H54 (cell line): ENCODE measurements around the gene ALB.

ENCODE experiments used
- DNase-seq: peaks from one replicate; pipeline ENCODE4 v3.0.0; 2011; ENCODE audit warnings: low spot score, mixed read lengths; ENCODE audit not compliant: insufficient read length
- FAIRE-seq: peaks from 3 replicates; lab custom pipeline; 2011; peaks lifted over from hg19 to GRCh38; lab: Jason Lieb, UNC
- POLR2A ChIP-seq: IDR thresholded peaks from 2 replicates; pipeline ENCODE4 v1.6.1; 2011; ENCODE audit warnings: low read depth, mild to moderate bottlenecking, low read length

Gene ALB

GRCh38 chr4:73442275-73442674 lies 38.2 kb downstream of the ALB start:
- no peak for FAIRE-seq
- DNase-seq: no peak
- no peak for TF ChIP-seq POLR2A

DNA sequence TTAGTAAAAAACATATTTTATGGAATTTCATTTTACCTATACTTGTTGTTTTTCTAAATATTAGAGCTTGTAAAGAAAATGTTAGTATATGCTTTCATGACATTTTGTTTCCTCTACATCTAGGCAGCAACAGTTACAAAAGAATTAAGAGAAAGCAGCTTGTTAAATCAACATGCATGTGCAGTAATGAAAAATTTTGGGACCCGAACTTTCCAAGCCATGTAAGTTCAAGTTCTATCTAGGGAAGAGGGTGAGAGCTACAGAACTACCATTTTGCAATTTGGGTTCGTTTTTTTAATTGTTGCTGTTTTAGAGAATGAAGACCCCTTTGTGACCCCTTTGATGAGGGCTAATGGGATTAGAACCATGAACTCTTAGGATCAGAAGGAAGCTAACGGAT lies 39.1 kb downstream of the ALB start:
- DNase-seq (no peak), FAIRE-seq (no peak)
- TF ChIP-seq POLR2A: no peak

GRCh38 chr4:73445383-73446335 lies 41.6 kb downstream of the ALB start:
- DNase-seq (no peak), FAIRE-seq (no peak)
- TF ChIP-seq POLR2A: no peak

- TF ChIP-seq POLR2A: no peak
- no peak for DNase-seq
- no peak for FAIRE-seq
Measured at GRCh38 chr4:73446336-73446938, 42.4 kb downstream of the ALB start.

DNA sequence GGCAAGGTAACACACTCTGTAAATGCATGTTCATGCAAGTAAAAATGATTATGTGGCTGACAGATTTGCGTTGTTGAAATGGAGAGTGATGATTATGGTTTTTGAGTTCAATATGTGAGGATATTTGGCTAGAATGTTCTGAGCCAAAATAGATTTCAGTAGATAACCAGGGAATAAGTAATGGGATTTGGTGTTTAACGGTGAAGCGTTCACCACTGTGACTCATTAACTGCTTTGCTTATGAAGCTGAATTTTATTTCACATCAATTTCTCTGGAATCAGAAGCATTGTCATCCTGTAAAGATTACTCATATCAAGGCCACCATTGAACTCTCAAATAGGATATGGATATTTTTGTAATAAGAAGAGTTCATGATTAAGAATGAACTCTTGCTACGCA lies 43.6 kb downstream of the ALB start:
- peak; percentile 45 for FAIRE-seq

GRCh38 chr4:73448448-73449203 lies 44.5 kb downstream of the ALB start:
- no peak for DNase-seq
- no peak for TF ChIP-seq POLR2A
- no peak for FAIRE-seq

More for the DNA sequence above, 43.6 kb downstream of the ALB start:
- no peak for DNase-seq
- TF ChIP-seq POLR2A: no peak

- peak; percentile 87 for FAIRE-seq
- no peak for DNase-seq
Measured at GRCh38 chr4:73450398-73451004, 46.4 kb downstream of the ALB start.

DNA sequence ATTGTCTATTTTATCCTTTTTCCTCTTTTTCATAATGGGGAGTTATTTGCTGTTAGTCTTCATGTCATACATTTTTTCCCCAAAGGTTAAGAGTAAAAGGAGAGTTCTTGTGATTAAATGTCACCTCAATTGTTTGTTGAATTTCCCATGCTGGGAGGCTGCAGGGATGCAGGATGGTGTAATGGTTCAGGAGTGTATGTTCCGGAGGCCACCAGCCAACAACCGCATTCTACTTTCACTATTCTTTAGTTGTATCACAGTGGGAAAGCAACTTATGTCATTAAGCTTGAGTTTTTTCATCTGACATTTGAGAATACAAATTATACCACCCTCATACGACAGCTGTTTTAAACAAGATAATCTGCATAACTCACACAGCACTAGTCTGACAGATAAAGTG lies 47.3 kb downstream of the ALB start:
- FAIRE-seq (no peak), DNase-seq (no peak)
- no peak for TF ChIP-seq POLR2A

More at GRCh38 chr4:73450398-73451004, 46.4 kb downstream of the ALB start:
- no peak for TF ChIP-seq POLR2A

DNA sequence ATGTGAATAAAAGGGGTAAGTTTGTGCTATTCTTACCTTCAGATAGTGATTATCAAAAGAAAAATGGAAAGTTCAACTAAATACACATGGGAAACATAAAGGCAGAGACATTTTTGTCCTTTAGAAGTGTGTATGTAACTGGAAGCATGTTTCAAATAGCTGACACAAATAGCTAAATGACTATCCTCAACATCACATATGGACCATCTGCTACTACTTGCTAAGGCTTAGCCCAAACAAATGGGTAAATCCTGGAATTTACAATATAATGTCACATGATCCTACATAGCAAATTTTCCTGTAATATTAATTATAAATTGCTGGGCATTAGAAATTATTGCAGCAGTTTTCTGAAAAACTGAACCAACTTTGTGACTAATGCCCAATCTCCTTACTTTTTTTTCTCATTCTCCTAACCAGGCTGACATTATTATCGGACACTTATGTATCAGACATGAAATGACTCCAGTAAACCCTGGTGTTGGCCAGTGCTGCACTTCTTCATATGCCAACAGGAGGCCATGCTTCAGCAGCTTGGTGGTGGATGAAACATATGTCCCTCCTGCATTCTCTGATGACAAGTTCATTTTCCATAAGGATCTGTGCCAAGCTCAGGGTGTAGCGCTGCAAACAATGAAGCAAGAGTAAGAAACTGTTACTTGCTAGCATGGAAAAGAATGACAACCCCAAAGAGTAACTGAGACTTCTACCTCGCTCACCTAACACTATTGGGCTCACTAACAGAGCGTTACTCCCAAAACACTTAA lies 48.1 kb downstream of the ALB start:
- no peak for DNase-seq
- no peak for TF ChIP-seq POLR2A
- FAIRE-seq: no peak

- no peak for FAIRE-seq
Measured at GRCh38 chr4:73452953-73453700, 49.0 kb downstream of the ALB start.

DNA sequence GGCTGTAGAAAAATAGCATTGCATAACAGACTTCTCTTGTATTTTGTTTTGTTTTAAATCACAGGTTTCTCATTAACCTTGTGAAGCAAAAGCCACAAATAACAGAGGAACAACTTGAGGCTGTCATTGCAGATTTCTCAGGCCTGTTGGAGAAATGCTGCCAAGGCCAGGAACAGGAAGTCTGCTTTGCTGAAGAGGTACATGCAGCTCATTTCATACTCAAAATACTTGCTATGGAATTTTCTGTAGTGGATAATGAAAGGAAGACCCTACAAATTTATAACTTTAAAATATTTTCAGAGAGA lies 49.6 kb downstream of the ALB start:
- TF ChIP-seq POLR2A: no peak
- DNase-seq (no peak), FAIRE-seq (no peak)

More at GRCh38 chr4:73452953-73453700, 49.0 kb downstream of the ALB start:
- no peak for TF ChIP-seq POLR2A
- no peak for DNase-seq

DNA sequence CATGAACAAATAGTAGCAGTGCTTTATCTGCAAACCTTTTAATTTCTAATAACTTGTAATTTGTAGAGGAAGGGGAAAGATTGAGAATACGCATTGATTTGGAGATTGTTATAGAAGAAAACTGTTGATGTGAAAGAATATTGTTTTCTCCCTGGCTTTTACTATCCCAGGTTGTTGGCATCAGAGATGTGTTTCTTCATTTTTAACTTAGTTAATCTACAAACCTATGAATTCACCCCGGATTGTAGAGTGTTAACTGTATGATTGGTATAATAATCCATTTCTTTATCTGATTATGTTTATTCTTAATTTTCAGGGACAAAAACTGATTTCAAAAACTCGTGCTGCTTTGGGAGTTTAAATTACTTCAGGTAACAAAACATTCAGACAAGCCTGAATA lies 50.8 kb downstream of the ALB start:
- TF ChIP-seq POLR2A: no peak
- FAIRE-seq (no peak), DNase-seq (no peak)
